Measurements from ENCODE around the gene GPR162.

The GPR162 gene

DNA sequence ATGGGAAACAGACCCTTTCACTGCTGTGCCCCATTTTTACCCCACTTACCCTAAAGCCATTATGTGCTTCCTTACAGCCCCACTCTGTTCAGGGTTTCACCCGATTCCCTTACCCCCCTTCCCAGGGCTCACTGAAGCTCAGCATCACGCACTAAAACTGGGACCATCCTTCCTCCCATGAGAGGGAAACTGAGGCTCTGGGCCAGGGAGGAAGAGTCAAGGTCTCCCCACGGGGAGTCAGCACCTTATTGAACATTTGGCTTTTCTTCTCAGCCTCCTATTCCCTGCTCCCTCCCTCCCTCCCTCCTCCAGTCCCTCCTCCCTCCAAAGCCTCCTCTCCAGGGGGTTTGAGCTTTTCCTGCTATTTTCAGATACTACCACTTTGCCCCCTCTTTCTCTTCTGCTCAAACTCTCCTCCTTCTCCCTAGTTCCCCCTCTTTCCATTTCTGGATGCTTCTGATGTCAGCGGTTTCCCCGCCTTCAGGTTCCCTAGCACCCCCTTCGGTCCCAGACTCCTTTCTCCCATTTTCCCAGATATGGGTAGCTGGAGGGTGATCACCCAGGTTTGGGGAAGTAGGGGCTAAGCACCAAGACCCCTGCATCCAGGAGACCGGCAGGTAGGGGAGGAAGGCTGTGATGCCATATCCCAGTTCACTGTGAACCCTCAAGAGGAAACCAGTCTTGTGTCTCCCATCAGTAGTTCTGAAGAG lies 960 bp downstream of the GPR162 start:
- no peak for TF ChIP-seq MYC (IDR thresholded peaks at IDR 0.05; ENCODE audit: low read depth, low read length)
- TF ChIP-seq, protein P1, sequence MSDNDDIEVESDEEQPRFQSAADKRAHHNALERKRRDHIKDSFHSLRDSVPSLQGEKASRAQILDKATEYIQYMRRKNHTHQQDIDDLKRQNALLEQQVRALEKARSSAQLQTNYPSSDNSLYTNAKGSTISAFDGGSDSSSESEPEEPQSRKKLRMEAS (IDR thresholded peaks at IDR 0.05; ENCODE audit: low read depth, low read length) = no peak
- TF ChIP-seq, protein P2, sequence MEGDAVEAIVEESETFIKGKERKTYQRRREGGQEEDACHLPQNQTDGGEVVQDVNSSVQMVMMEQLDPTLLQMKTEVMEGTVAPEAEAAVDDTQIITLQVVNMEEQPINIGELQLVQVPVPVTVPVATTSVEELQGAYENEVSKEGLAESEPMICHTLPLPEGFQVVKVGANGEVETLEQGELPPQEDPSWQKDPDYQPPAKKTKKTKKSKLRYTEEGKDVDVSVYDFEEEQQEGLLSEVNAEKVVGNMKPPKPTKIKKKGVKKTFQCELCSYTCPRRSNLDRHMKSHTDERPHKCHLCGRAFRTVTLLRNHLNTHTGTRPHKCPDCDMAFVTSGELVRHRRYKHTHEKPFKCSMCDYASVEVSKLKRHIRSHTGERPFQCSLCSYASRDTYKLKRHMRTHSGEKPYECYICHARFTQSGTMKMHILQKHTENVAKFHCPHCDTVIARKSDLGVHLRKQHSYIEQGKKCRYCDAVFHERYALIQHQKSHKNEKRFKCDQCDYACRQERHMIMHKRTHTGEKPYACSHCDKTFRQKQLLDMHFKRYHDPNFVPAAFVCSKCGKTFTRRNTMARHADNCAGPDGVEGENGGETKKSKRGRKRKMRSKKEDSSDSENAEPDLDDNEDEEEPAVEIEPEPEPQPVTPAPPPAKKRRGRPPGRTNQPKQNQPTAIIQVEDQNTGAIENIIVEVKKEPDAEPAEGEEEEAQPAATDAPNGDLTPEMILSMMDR (IDR thresholded peaks at IDR 0.05; ENCODE audit: low read depth, low read length) = no peak
- no peak for TF ChIP-seq POLR2A (IDR thresholded peaks at IDR 0.05; ENCODE audit: extremely low read depth, insufficient read length)
- H3K4me3 ChIP-seq (ENCODE audit: low read depth, low read length) = no peak overlapping the region
- DNase-seq (ENCODE audit: low read depth) = no peak

DNA sequence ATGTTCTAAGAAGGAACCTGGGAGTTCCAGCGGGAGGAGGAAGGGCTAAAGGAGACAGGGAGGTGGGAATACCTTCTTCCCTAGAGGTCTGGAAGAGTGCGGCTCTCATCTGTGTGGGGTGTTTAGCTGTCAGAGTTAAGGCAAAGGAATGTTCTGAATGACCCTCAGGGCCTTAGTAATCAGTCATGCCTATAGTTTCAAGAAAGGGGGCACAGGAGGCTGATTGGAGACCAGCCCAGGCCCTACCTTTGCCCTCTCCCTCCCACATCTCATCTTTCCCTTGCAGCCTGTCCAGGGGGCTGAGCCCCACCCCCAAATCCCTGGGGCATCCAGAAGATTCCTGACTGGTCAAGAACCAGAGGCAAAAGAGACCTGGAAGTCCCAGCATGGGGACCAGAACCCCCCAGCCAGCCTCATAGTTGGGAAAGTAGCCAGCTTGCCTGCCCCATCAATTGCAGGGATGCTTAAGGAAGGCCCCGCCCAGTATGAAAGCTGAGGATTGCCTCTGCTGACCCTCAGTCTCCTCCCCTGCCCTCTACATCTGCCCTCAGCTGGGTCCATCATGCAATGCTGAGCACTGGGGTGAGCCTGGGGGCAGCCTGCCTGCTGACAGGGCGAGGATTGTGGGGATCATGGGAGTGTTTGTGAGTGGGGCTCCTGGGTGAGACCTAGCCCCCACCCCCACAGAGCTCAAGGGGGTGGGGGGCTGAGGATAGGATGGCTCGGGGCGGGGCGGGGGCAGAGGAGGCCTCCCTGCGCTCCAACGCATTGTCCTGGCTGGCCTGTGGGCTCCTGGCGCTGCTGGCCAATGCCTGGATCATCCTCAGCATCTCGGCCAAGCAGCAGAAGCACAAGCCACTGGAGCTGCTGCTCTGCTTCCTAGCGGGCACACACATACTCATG lies 1.8 kb downstream of the GPR162 start:
- TF ChIP-seq POLR2A (IDR thresholded peaks at IDR 0.05; ENCODE audit: extremely low read depth, insufficient read length) = no peak
- no peak overlapping the region for H3K4me3 ChIP-seq (ENCODE audit: low read depth, low read length)
- no peak for DNase-seq (ENCODE audit: low read depth)

DNA sequence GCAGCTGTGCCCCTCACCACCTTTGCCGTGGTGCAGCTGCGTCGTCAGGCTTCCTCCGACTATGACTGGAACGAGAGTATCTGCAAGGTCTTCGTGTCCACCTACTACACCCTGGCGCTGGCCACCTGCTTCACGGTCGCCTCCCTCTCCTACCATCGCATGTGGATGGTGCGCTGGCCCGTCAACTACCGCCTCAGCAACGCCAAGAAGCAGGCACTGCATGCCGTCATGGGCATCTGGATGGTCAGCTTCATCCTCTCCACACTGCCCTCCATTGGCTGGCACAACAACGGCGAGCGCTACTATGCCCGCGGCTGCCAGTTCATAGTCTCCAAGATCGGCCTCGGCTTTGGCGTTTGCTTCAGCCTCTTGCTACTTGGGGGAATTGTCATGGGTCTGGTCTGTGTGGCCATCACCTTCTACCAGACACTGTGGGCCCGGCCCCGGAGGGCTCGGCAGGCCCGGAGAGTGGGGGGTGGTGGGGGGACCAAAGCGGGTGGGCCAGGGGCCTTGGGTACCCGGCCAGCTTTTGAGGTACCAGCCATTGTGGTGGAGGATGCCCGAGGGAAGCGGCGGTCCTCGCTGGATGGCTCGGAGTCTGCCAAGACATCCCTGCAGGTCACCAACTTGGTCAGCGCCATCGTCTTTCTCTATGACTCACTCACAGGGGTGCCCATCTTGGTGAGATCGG lies 2.6 kb downstream of the GPR162 start:
- no peak overlapping the region for H3K4me3 ChIP-seq (ENCODE audit: low read depth, low read length)
- no peak for TF ChIP-seq MYC (IDR thresholded peaks at IDR 0.05; ENCODE audit: low read depth, low read length)
- TF ChIP-seq, protein P2 (IDR thresholded peaks at IDR 0.05; ENCODE audit: low read depth, low read length) = no peak
- TF ChIP-seq, protein P1 (IDR thresholded peaks at IDR 0.05; ENCODE audit: low read depth, low read length) = no peak
- TF ChIP-seq POLR2A (IDR thresholded peaks at IDR 0.05; ENCODE audit: extremely low read depth, insufficient read length) = no peak
- no peak for DNase-seq (ENCODE audit: low read depth)

DNA sequence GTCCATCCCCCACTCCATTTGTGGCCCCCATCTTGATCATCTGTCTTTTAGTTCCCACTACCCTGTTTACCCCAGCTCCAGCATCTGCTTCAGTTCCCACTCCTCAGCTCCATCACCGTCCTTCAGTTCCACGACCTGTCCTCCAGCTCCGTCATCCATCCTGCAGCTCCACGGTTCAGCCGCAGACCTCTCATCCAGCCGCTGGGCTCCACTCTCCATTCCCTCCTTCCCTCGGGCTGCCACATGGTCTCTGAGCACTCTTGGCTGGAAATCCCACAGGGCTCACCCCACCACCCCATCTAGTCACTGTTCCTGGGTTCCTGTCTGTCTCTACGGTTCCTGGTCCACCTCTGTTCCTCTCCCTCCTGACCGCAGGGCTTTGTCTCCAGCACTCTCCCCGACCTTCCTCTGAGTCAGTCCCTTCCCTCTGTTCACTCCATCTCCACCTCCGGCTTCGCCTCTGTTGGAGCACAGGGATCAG lies 3.3 kb downstream of the GPR162 start:
- H3K4me3 ChIP-seq (ENCODE audit: low read depth, low read length) = no peak overlapping the region
- TF ChIP-seq, protein P1 (IDR thresholded peaks at IDR 0.05; ENCODE audit: low read depth, low read length) = no peak
- TF ChIP-seq POLR2A (IDR thresholded peaks at IDR 0.05; ENCODE audit: extremely low read depth, insufficient read length) = no peak
- TF ChIP-seq MYC (IDR thresholded peaks at IDR 0.05; ENCODE audit: low read depth, low read length) = no peak
- TF ChIP-seq, protein P2 (IDR thresholded peaks at IDR 0.05; ENCODE audit: low read depth, low read length) = no peak
- DNase-seq (ENCODE audit: low read depth) = no peak

DNA sequence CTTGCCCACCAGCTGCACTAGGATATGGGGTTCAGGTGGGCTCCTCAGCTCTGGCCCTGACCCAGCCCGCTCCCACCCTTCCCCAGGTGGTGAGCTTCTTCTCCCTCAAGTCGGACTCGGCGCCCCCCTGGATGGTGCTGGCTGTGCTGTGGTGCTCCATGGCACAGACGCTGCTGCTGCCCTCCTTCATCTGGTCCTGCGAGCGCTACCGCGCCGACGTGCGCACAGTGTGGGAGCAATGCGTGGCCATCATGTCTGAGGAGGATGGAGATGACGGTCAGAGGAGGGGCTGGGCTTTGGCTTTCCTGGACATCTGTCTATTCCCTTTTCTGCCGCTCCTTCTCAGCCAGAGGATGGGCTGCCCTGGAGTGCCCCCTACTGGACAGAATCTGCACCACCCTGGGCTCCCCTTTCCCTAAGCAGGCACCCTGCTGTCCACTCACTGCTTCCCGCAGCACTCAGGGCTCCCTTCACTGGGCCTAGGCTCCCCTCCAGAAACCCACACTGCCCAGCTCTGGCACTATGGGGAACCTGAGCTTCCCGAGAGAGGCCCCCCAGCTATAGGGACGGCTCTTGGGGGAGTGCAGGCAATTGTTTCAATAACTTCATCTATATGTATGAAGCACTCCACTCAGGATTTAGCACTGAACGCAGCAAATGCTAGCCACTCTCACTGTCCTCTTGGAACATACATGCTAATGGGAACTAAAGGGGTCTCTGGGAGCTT lies 3.9 kb downstream of the GPR162 start:
- DNase-seq (ENCODE audit: low read depth) = peak; percentile 81
- TF ChIP-seq, protein P2 (IDR thresholded peaks at IDR 0.05; ENCODE audit: low read depth, low read length) = peak; percentile 89
- TF ChIP-seq, protein P1 (IDR thresholded peaks at IDR 0.05; ENCODE audit: low read depth, low read length) = 0 out of 2 replicates have a peak, but pooled peaks have one; percentile 11
- peak; percentile 69 for TF ChIP-seq MYC (IDR thresholded peaks at IDR 0.05; ENCODE audit: low read depth, low read length)
- no peak for TF ChIP-seq POLR2A (IDR thresholded peaks at IDR 0.05; ENCODE audit: extremely low read depth, insufficient read length)
- no peak overlapping the region for H3K4me3 ChIP-seq (ENCODE audit: low read depth, low read length)

Data from NB4 (cell line).